ENCODE data around the gene CCR6.

DNA sequence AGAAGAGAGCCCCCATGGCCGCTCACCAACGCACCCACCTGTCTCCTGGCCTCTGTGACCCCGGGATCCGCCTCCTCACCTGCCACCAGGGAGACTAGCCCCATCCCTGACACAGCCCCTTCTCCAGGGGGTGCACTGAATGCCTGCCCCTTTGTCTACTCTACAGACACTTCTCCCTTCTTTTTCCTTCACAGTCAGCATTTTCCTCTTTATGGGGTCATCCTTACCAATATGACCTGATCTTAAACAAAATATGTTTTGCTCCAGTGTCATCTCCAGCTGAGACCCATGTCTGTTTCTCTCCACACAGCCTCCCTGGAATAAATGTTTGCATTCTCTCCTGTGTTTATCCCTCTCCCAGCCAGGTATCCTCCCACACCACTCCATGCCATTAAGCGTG is 14.6 kb upstream of the CCR6 start:
- TF ChIP-seq TAF1 (IDR thresholded peaks at IDR 0.05; ENCODE audit: low read depth, low read length): no peak
- no peak for TF ChIP-seq POLR2A (IDR thresholded peaks at IDR 0.05; ENCODE audit: low read depth, low read length)
- TF ChIP-seq POLR2AphosphoS5 (IDR thresholded peaks at IDR 0.05; ENCODE audit: low read depth, low read length): no peak
- no peak for TF ChIP-seq POU2F2 (IDR thresholded peaks at IDR 0.05; ENCODE audit: low read depth, low read length)
- TF ChIP-seq PAX5 (IDR thresholded peaks at IDR 0.05; ENCODE audit: insufficient read depth, low read length, severe bottlenecking): no peak
- TF ChIP-seq SPI1 (IDR thresholded peaks at IDR 0.05; ENCODE audit: low read depth, low read length): no peak
